Measurements from ENCODE around the gene B3GLCT. TPM values are rescaled to one million over a fixed set of nuclear protein-coding genes. Genes with fewer than 3 reads are reported as not detected.

Gene B3GLCT
- total RNA-seq, 1 experiment from 2014 or later: 3.9 TPM

DNA sequence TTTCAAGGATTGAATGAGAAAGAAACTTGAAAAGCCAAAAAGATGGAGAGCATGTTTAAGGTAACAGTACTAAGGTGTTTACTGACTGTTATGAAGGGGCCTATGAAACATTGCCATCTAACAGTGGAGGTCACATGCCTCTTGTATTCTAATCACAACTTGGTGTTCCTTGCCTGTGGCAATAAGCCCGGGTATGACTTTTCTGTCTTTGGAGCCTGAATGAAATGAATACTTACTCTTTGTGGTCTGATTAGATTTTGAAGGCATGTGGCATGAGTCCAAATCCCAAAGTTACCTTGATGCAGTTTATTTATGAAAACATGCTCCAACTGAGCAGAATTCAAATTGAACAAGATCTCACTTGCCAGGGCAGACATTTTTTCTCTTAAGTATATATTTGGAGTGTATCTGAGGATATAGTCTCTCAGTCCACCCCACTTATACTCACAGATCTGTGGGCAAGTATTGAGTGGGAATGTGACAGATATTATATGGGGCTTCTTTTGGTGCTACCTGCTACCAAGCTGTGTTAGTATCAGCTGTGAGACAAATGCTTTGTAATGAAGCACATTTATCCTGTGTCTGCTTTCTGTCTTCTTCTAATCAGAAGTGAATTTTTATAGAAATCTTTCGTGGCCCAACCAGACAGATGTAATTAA, 67.5 kb downstream of the B3GLCT start:
- RAD21 ChIA-PET (ENCODE audit: low non-redundant PET in 1 of 2, low total read pairs in 2 of 2, uncharacterized antibody in 2 of 2, unreplicated experiment in 2 of 2): no interaction called here
- POLR2A ChIA-PET: no interaction called here
- Histone ChIP-seq H3K4me1 (ENCODE audit: control insufficient read depth in 1 of 2, insufficient read depth in 2 of 2, low read length in 2 of 2) (no peaks in the 10 kb centered on the region), H3K27ac (ENCODE audit: low read depth, low read length) (no peak overlapping the region), H2AFZ (ENCODE audit: low read depth, low read length, poor library complexity, severe bottlenecking) (no peak overlapping the region), H3K4me2 (ENCODE audit: low read length) (no peak overlapping the region), H3K36me3 (ENCODE audit: control insufficient read depth in 1 of 2, insufficient read depth in 2 of 2, low read length in 2 of 2) (no peaks in the 10 kb centered on the region), H3K27me3 (ENCODE audit: insufficient read depth, low read length) (no peaks in the 10 kb centered on the region), H3K9me2 (ENCODE audit: insufficient read depth) (no peaks in the 10 kb centered on the region), H3K79me2 (ENCODE audit: insufficient read depth, low read length) (no peaks in the 10 kb centered on the region), H3K4me3 (replicated peaks in 1 of 2; ENCODE audit: low read depth in 1 of 2, low read length in 2 of 2) (no peak overlapping the region), H4K20me1 (ENCODE audit: insufficient read depth) (no peaks in the 10 kb centered on the region), H3K9me3 (ENCODE audit: control insufficient read depth in 1 of 2, insufficient read depth in 1 of 2, low read depth in 1 of 2, low read length in 2 of 2) (peaks cover 0 to 7% of the 10 kb centered on the region in 2 experiments; a peak in 1 of 4 replicates), H3K9ac (ENCODE audit: low read length) (no peak overlapping the region)
- TF ChIP-seq CBX3 (IDR thresholded peaks at IDR 0.05; ENCODE audit: low read depth): no peak
- no peak for TF ChIP-seq TCF7L2 (IDR thresholded peaks at IDR 0.05; ENCODE audit: borderline replicate concordance, extremely low read depth, insufficient read depth, insufficient read length)
- TF ChIP-seq, protein P1, sequence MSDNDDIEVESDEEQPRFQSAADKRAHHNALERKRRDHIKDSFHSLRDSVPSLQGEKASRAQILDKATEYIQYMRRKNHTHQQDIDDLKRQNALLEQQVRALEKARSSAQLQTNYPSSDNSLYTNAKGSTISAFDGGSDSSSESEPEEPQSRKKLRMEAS (IDR thresholded peaks at IDR 0.05): no peak
- TF ChIP-seq, protein P2, sequence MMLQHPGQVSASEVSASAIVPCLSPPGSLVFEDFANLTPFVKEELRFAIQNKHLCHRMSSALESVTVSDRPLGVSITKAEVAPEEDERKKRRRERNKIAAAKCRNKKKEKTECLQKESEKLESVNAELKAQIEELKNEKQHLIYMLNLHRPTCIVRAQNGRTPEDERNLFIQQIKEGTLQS (IDR thresholded peaks at IDR 0.05): no peak
- TF ChIP-seq ELF1 (IDR thresholded peaks at IDR 0.05; ENCODE audit: borderline replicate concordance, low read depth): no peak
- TF ChIP-seq, protein P3, sequence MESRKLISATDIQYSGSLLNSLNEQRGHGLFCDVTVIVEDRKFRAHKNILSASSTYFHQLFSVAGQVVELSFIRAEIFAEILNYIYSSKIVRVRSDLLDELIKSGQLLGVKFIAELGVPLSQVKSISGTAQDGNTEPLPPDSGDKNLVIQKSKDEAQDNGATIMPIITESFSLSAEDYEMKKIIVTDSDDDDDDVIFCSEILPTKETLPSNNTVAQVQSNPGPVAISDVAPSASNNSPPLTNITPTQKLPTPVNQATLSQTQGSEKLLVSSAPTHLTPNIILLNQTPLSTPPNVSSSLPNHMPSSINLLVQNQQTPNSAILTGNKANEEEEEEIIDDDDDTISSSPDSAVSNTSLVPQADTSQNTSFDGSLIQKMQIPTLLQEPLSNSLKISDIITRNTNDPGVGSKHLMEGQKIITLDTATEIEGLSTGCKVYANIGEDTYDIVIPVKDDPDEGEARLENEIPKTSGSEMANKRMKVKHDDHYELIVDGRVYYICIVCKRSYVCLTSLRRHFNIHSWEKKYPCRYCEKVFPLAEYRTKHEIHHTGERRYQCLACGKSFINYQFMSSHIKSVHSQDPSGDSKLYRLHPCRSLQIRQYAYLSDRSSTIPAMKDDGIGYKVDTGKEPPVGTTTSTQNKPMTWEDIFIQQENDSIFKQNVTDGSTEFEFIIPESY (IDR thresholded peaks at IDR 0.05; ENCODE audit: extremely low read depth, insufficient replicate concordance, low read length): no peak
- ATAC-seq (no peak), DNase-seq (ENCODE audit: low read depth, low spot score) (no peak)
- BruUV-seq (replicated peaks): no TSS peak
- CTCF ChIA-PET: no interaction called here
- intact Hi-C loops (cut with micrococcal nuclease): no loop called here

Data from HCT116 (cell line).